SK-N-MC (cell line): ENCODE results near the gene KLHDC4.

Source experiments
- EZH2 ChIP-seq: fragments of 200-600 bp; sonication (generic); IDR thresholded peaks from one replicate; pipeline ENCODE4 v1.6.1; 2017; ENCODE audit warnings: antibody characterized with exemption
- POLR2AphosphoS5 ChIP-seq: IDR thresholded peaks from 2 replicates; pipeline ENCODE4 v1.6.1; 2012; ENCODE audit warnings: mild to moderate bottlenecking, low read depth, low read length, borderline replicate concordance

- no peak for TF ChIP-seq EZH2
- no peak for TF ChIP-seq POLR2AphosphoS5
Observed at GRCh38 chr16:87707714-87708580, 57.8 kb downstream of the KLHDC4 start.
